Stimulated activated CD4-positive, alpha-beta T cell treated with anti-CD3 and anti-CD28 coated beads, Interleukin-15, amount 100 ng/mL, for 48 hours (primary cell): ENCODE measurements around the gene MSMB.
"Not testable (repeated sequence)": the region's sequence is repeated elsewhere in the genome, so short reads cannot be mapped to it uniquely, and the experiment has no call there.

Experiments used
- DNase-seq, 2 donors: peaks; one replicate each; pipeline ENCODE4 v3.0.0-alpha.2; 2020; ENCODE audit warnings: low read depth in 2 of 2

Gene MSMB

DNA sequence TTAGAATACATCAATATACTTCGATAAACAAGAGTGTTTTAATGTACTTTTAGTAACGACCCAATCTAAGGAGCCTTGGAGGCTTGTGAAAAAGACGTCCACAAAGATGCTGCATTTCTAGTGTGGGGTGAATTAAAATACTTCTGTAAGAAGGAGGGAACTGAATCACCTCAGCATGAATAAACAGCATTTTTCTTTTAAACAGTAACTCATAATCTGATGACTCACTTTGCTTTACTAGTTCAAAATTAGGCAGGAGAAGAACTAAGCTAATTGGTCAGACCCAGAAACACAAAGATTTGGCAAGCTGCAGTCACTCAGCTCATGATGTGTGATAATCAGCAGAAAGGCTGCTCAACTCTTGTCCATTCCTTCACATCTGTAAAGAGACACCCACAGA lies 39.9 kb downstream of the MSMB start:
- DNase-seq = no peak

DNA sequence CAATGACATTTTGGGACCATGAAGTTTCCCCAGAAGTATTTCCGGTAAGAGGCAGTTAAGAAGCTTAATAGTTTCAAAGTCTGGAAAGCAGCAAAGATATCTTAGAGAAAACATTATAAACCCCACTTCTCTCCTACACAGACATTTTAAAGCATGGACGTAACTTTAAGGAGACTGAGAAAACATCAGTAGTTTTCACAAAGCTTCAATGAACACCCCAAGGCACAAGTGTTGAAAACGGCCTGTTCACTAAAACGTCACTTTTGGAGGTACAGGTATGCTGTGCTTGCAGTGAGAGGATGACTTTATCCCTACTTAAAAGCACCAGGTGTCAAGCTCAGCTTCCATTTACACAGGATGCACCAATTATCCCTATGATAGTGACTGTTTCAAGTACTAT lies 40.7 kb downstream of the MSMB start:
- DNase-seq = no peak

DNA sequence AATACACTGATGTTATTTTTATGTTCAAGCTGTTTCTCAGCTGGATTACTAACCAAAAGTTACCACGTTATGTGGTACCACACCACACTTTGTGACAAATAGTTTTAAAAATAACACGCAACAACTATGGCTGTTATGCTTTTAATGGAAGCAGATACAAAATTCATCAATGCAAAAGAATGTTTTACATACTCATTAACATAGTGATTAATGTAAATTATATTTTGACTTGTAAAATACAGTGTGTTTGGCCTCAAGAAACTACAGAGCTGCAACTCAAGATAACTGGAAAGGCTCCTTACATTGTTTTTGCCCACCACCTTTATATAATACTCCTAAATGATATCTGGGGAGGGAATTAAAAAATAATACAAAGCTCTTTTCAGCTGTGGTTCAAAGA lies 41.1 kb downstream of the MSMB start:
- DNase-seq = no peak

DNA sequence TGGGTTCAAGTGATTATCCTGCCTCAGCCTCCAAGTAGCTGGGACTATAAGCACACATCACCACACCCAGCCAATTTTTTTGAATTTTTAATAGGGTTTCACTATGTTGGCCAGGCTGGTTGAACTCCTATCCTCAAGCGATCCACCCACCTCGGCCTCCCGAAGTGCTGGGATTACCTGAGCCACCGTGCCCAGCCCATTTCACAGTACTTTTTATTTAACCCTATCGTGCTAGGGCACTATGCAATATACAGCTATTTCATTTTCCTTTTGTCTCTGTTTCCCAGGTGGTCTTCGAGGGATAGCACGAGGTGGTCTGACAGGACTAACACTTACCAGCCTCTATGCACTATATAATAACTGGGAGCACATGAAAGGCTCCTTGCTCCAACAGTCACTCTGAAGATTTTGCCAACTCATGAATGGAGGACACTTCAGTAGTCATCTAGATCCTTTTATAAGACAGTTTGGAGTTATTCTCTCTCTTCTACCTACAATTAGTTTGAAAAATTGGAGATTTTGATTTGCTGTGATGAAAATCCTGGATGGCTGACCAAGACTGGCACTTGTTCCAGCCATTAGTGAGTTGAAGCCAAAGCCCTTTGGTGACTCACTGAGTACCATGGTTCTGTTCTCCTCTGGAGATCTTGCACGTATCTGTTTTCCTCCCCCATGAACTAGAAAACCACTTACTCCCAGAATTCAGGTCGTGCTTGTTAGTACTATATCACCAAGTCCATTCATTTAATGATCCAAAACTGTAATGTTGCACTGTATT lies 43.0 kb downstream of the MSMB start:
- no peak for DNase-seq

DNA sequence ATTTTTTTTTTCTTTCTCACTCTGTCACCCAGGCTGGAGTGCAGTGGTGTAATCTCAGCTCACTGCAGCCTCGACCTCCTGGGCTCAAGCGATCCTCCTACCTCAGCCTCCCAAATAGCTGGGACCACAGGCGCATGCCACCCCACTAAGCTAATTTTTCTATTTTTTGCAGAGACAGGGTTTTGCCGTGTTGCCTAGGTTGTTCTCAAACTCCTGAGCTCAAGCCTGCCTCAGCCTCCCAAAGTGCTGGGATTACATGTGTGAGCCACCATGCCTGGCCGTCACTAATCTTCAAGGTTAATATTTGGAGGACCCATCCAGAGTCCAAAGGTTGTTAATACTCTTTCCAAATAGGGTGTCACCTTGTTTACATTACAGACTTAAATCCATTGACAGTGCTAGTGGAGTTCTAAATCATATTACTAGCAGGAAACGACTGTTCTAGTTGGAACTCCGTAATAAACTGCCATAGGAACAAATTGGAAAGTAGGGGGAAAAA lies 43.8 kb downstream of the MSMB start:
- DNase-seq = not testable (repeated sequence)

DNA sequence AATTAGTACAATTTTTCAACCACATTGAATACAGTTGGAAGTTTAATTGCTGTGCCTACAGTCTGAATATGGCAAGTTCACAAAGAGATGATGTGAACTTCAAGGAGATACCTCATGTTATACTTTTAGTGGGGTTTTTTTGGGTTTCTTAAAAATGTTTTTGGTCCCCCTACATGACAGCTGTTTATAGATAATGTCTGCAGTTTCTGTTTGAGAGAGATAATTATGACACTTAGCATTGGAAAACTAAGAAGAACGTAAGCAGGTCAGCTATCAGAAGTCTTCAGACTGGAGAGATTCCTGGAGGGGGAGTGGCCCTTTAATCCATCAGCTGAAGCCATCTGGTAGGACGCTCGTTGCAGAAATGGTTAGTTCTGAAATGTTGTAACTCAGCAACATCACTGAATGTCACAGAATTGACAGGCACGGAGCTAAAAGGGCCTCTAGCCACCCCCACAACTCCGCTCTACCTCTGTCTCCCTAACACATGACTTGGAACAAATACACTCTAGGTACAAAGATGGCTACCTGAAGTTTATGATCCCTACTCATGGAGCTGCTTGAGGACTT lies 44.8 kb downstream of the MSMB start:
- no peak for DNase-seq

DNA sequence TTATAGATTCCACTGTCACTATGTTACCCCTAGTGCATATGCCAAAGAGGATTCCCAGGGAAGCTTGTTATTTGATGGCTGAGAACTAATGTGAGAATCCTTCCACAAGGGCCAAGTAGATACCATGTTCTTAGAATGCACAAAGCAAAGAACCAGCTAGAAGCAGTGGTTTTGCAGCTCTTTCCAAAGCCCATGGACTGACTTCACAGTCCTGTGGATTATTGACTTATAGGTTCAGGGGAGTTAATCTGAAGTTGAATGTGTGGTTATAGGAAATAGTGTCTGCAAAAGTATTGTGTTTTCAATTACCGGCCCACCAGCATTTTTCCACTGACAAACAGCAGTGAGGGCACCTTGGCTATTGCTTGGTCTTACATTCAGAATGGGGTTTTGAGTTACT lies 45.5 kb downstream of the MSMB start:
- DNase-seq = no peak

DNA sequence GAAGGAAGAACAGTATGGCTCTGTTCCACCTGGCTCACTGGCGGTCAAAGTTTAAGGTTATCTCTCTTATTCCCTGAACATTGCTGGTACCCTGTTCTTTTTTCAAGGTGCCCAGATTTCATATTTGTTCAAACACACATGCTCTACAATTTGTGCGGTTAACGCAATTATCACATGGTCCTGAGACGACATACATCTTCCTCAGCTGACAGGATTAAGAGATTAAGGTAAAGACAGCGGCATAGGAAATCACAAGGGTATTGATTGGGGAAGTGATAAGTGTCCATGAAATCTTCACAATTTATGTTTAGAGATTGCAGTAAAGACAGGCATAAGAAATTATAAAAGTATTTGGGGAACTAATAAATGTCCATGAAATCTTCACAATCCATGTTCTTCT lies 46.1 kb downstream of the MSMB start:
- not testable (repeated sequence) for DNase-seq

DNA sequence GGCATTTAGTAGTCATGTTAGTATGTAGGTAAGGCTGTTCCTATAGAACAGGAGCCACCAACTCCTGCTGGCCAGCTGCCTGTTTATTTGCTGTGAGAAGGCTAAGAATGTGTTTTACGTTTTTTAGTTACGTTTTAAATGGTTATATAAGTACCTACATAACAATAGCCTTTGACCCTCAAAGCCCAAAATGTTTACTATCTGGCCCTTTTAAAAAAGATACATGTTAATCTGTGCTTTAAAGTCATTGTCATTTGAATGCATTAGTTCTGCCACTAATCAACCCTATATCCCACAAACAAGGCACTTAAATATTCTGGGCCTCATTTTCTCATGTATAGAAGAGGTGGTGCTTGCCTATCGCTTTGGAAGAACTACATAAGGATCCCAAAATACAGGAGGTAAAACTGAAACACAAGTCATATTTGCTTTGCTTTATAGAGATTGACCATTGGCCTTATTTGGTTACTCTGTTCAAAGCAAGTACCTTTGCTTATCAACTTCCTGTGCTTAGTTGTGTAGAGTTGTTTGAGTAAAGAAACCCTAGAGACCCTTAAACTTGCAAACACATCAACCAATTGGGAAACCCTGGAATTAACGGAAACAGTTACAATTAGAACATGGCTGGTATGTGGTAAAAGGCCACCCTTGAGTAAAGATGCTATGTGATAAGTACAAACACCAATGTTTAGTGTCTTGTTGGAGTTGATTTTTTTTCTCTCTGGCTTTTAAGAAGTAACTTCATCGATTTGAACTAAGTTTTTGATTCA lies 47.9 kb downstream of the MSMB start:
- DNase-seq = no peak

DNA sequence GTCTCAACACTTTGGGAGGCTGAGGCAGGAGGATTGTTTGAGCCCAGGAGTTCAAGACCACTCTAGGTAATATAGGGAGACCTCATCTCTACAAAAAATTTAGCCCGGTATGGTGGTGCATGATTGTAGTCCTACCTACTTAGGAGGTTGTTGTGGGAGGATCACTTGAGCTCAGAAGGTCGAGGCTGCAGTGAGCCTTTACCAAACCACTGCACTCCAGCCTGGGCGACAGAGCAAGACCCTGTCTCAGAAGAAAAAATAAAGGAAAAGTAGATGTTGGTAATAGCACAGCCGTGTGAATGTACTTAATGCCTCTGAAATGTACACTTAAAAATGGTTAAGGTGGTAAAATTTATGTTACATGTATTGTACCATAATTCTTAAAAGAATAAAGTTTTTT lies 48.5 kb downstream of the MSMB start:
- DNase-seq = no peak

DNA sequence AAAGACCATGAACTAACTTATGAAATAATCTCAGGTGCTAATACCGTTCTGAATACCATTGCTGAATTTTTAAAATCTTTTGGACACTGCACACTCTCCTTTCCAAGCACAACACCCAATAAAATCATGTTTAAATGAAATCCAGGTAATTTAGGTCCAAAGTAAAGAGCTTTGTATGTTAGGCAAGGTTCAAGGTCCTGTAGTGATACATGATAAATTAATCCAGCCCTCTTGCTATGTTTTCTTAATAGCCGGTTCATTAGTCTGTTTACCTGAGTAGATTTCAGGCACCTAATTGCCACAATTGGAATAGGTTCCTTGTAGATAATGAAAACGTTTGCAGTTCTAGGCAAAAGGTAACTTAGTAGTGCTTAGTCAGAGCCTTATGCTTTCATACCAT lies 60.5 kb downstream of the MSMB start:
- not testable (repeated sequence) for DNase-seq

DNA sequence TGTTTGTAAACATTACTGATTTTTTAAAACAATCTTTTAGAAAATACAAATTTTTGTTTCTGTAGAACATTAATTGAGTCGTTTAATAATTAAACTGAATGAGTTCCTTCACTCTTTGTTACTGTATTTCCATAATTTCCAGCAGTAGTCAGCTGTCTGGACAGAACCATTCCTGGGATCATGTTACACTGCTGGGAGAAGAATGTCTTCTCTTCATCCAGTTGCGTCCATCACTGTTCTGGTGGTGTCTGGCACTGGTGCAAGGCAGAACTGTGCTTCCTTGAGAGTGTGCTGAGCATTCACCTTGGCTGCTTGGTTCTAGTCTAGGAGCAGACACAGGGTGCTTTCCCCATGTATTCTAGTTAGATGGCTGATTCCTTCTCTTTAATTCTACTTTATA lies 61.6 kb downstream of the MSMB start:
- DNase-seq = not testable (repeated sequence)

DNA sequence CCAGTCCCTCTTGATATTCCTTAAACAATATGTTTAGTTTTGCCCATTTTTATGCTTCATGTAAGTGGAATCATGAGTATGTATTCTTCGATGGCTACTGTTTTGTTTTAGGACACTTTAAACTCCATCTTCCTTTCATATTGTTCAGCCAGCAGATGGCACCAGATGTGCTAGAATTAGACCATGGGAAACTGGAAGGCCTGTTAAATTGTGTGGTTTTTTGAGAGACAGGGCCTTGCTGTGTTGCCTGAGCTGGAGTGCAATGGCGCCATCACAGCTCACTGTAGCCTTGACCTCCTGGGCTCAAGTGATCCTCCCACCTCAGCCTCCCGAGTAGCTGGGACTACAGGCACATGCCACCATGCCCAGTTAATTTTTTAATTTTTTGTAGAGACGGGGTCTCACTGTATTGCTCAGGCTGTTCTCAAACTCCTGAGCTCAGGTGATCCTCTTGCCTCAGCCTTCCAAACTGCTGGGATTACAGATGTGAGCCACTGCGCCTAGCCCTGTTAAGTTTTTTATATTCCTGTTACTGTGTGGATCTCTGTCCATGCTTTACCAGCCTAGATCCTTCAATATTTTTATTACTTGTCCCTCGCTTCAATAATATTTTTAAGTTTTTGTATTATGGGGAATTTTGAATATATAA lies 62.4 kb downstream of the MSMB start:
- peak in 1 of 2 donors; percentile 8 for DNase-seq
